Left hindlimb (tissue), 1 donor: Measurements from ENCODE around the gene DNAJB13.
"Not testable (repeated sequence)": the region's sequence is repeated elsewhere in the genome, so short reads cannot be mapped to it uniquely, and the experiment has no call there.

Experiments used
- DNase-seq: peaks from one replicate; pipeline ENCODE4 v3.0.0-alpha.2; 2018

DNAJB13 gene

DNA sequence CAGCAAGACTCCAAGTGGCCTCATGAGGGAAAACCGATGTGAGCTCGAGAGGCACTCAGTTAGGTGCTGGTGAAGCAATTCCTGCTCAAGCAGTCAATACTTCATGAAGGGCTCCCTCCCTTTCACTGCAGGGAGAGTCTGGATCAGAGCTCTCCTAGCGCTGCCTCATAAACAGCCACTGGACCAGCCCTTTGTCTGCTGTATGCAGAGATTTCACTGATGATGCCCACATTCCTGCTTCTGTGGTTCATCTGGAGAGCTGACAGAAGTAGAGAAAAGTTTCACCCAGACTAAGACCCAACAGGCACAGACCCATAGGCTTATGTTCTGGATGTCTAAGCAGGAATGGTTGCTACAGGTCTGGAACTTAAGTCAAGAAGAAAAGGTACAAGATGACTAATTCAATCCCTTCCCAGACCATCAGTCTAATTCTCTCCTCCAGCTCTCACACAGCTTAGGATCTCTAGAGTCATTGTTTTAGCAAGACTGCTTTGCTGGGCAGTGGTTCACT lies 27.8 kb downstream of the DNAJB13 start:
- DNase-seq: no peak

DNA sequence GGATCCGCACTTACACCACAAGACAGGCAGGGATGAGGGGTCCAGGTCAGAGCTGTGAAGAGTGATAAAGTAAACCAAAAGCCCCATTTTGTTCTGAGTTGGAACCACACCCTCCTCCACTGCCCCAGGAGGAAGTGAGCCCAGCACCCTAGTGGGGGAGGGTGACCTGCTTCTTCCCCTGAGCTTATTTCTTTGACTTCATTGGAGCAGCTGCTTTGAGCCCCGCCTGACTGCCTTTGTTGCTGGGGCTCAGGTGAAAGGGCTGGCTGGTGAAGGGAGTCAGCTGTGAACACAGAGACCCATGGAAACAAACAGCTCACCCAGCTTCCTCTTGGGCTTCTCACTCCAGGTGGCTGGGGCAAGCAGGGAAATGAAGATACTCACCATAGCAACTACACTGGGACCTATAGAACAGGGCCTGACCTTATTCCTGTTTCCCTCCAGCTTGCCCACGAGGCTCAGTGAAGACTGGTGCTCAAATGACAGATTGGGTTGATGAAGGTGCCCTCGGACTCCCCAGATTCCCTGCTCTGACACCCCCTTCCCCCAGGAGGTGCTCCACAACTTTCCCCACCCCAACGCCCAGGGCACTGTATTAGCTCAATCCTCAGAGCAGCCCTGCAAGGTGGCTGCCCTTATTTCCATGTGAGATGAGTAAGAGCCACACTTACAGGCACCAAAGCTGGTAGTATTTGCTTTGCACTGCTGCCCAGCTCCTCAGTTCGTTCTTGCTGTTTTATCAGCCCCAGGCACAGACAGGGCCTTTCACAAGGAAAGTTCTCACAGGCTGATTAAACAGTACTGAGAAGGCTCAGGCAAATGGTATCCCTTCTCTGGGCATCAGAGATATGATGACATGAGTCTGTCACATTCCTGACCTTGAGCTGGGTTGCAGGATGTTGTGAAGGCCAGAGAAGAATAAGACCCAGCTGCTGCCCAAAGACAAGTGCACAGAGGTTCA lies 29.5 kb downstream of the DNAJB13 start:
- no peak for DNase-seq

- DNase-seq: no peak
Measured at GRCh38 chr11:73981051-73981805, 30.4 kb downstream of the DNAJB13 start.

DNA sequence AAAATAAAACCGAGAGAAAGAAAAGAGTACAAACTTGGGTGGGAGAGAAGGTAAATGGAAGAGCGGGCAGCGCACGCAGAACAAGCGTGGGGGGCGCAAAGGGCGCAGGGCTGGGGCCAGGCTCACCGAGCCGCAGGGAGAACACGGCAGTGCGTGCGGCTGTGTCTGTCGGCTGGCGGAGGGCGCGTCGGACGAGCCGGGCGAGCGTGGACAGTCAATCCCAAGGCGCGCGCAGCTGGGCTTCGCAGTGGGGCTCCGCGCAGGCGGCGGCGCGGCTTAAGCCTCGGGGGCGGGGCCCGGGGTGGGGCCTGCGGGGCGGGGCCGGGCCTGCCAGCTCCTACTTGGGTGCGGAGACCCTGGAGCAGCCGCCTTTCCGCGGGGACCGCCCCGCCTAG lies 31.8 kb downstream of the DNAJB13 start, which contains the start of gene UCP2:
Gene UCP2 (minus strand): TSS at position 249 of the 395 bp plus-strand sequence. CDS start 4,465 bp downstream, outside the sequence.
- DNase-seq: peak; percentile 83

GRCh38 chr11:73982990-73983740 lies 32.3 kb downstream of the DNAJB13 start:
- peak; percentile 90 for DNase-seq

DNA sequence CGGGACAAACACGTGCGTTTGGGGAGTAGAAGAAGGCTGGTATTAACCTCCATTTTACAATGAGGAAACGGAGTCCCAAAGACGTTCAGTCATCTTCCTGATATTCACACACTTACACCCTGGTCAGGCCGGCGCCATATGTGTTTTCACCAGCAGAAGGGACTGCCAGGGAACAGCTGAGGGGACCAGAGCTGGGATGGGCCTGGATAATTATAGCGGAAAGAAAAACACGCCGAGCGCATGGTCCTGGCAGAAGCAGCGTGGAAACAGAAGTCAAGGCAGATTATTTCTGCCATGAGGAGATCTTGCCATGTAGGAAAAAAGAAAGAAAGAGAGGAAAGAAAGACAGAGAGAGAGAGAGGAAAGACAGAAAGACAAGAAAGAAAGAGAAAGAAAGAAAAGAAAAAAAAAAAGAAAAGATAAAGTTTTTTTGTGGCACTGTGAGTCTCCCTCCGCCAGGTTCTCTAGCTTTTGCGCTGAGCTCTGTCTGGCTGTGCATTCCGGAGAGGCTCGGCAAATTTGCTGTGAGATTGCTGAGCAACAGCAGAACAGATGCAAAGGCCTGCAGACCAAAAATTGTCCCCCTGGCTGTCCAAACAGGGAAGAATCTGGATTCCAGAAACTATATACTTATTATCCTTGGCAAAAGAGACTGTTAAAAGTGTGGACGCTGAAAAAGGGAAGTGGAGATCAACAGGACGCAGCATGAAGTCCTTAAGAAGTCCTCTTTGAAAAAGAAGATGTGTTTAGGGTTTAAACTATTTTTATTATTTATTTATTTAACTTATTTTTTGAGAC lies 33.1 kb downstream of the DNAJB13 start:
- peak; percentile 57 for DNase-seq

DNA sequence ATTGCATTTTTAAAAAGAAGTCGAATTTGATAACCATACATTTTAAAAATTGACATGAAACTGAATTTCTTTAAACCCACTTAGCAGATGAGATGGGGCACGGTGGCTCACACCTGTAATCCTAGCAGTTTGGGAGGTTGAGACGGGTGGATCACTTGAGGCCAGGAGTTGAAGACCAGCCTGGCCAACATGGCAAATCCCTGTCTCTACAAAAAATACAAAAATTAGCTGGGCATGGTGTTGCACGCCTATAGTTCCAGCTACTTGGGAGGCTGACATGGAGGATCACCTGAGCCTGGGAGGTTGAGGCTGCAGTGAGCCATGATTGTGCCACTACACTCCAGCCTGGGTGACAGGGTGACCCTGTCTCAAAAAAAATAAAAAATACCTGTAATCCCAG lies 34.8 kb downstream of the DNAJB13 start:
- not testable (repeated sequence) for DNase-seq

DNA sequence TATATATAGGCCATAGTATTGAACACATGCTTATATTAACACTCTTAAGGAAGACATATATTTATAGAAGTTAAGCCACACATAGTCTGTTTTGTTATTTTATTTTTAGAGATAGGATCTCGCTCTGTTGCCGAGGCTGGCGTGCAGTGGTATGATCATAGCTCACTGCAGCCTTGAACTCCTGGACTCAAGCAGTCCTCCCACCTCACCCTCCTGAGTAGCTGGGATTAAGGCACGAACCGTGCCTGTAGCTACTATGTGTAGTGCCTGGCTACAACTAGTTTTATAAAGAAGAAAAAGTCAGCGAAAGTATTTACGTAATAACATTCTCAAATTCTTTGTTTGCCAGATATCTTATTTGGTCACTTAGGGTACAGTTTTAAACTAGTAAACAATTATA lies 37.4 kb downstream of the DNAJB13 start:
- DNase-seq: no peak

GRCh38 chr11:73989156-73989555 lies 38.3 kb downstream of the DNAJB13 start:
- DNase-seq: no peak

DNA sequence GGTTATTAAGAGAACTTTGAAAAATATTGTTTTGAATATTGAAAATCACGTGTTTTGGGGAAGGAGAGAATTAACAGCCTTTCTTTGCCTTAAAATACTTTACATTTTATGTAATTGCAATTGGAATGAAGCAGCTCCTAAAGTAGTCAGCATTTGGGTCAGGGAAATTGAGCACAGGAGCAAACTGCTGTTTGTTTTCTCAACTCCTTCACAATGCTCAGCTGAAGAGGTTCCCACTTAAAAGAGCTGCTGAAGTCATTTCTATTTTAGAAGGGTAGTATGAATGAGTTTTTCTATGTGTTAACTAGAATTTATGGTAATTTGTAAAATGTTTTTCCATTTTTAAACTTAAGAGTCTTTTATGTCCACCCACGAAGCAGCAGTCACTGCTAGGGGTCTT lies 39.9 kb downstream of the DNAJB13 start:
- DNase-seq: no peak

- no peak for DNase-seq
Measured at GRCh38 chr11:73991471-73992006, 40.7 kb downstream of the DNAJB13 start.

- no peak for DNase-seq
Measured at GRCh38 chr11:73995247-73995646, 44.4 kb downstream of the DNAJB13 start.

DNA sequence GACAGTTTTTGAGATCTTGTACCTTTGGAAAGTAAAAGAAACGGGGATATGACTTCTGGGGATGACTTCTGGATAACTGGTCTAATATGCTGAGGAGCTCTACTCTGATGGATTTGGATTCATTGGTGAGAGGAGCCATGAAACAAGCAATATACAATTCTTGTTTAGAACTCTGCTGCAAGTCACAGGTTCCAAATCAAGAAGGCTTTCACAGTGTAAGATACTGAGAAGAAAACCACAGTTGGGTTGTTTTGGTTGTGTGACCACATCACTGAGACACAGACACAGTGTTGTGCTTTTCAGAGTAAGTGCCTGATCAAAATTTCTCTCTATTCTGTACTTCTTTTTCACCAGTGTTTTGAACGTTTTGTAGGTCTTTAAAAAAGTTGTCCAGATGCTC lies 44.9 kb downstream of the DNAJB13 start:
- DNase-seq: no peak

- no peak for DNase-seq
Measured at GRCh38 chr11:73996161-73996747, 45.4 kb downstream of the DNAJB13 start.

- no peak for DNase-seq
Measured at GRCh38 chr11:73997120-73997770, 46.4 kb downstream of the DNAJB13 start.

GRCh38 chr11:73998846-73999575 lies 48.2 kb downstream of the DNAJB13 start:
- no peak for DNase-seq

GRCh38 chr11:73999581-74000306 lies 48.9 kb downstream of the DNAJB13 start:
- DNase-seq: no peak

GRCh38 chr11:74000307-74001133 lies 49.7 kb downstream of the DNAJB13 start:
- DNase-seq: no peak
